HCT116 (cell line): ENCODE results near the gene PXDN. TPM values are rescaled to one million over a fixed set of nuclear protein-coding genes. Genes with fewer than 3 reads are reported as not detected.

Experiments
- ATAC-seq: fragments of 200-7000 bp; cut with Tn5 transposase; 2 replicates; pipeline ENCODE4 v1.9.1; 2020; ENCODE audit warnings: mild to moderate bottlenecking, moderate library complexity
- BruUV-seq: library from RNA; stranded (reverse); fragments of 400-500 nt; replicated peaks from 2 replicates; lab custom pipeline; 2021; lab: Mats Ljungman, UMichigan
- CTCF ChIA-PET: fragments of 300-600 bp; sonication (Branson Sonifier 250); formaldehyde crosslinking; loops from one replicate; lab custom pipeline; 2021; ENCODE audit warnings: antibody characterized with exemption; lab: Charles Lee
- POLR2A ChIA-PET: fragments of 300-600, 350-600 bp; sonication (Branson Sonifier 250); formaldehyde crosslinking; loops from one replicate; lab custom pipeline; 2021; ENCODE audit warnings: antibody characterized with exemption; lab: Charles Lee
- RAD21 ChIA-PET, 2 experiments: fragments of 300-600 bp; sonication (Branson Sonifier 250); formaldehyde crosslinking; loops; one replicate each; lab custom pipeline; 2023; ENCODE audit warnings: low total read pairs in 2 of 2; ENCODE audit not compliant: uncharacterized antibody in 2 of 2, unreplicated experiment in 2 of 2, low non-redundant PET in 1 of 2; lab: Charles Lee
- DNase-seq: peaks from one replicate; pipeline ENCODE4 v3.0.0-alpha.2; 2010; ENCODE audit warnings: low read depth, low spot score
- H2AFZ ChIP-seq: fragments of 200-600 bp; shearing (Covaris generic), sonication (generic); 2 replicates; pipeline ENCODE4 v1.6.1; 2017; ENCODE audit warnings: low read depth, mixed run types, mixed read lengths, antibody characterized with exemption, low read length; ENCODE audit not compliant: poor library complexity, severe bottlenecking
- H3K27ac ChIP-seq: 2 replicates; pipeline ENCODE4 v1.5.1; 2012; ENCODE audit warnings: low read depth, low read length
- H3K27me3 ChIP-seq: fragments of 200-600 bp; sonication (generic); 2 replicates; pipeline ENCODE4 v1.6.1; 2016; ENCODE audit warnings: mixed run types, low read length, mixed read lengths; ENCODE audit not compliant: insufficient read depth
- H3K36me3 ChIP-seq, 2 experiments: fragments of 200-500 bp in 1 of 2; fragments of 200-600 bp in 1 of 2; sonication (Bioruptor generic) in 1 of 2; sonication (generic) in 1 of 2; 2 replicates each; pipeline versions ENCODE4 v1.5.1 to v1.6.1; 2014 to 2016; ENCODE audit warnings: low read length in 2 of 2, inconsistent platforms in 1 of 2, mixed read lengths in 1 of 2, mixed run types in 1 of 2; ENCODE audit not compliant: insufficient read depth in 2 of 2, control insufficient read depth in 1 of 2
- H3K4me1 ChIP-seq, 2 experiments: fragments of 200-600 bp in 1 of 2; sonication (generic) in 1 of 2; 2 replicates each; pipeline versions ENCODE4 v1.5.1 to v1.6.1; 2012 to 2017; ENCODE audit warnings: low read length in 2 of 2, inconsistent platforms in 1 of 2, mild to moderate bottlenecking in 1 of 2, mixed read lengths in 1 of 2, mixed run types in 1 of 2, moderate library complexity in 1 of 2; ENCODE audit not compliant: insufficient read depth in 2 of 2, control insufficient read depth in 1 of 2
- H3K4me2 ChIP-seq: fragments of 200-600 bp; sonication (generic); 2 replicates; pipeline ENCODE4 v1.6.1; 2017; ENCODE audit warnings: mixed run types, low read length, mixed read lengths
- H3K4me3 ChIP-seq, 2 experiments: fragments of 200-600 bp in 1 of 2; sonication (generic) in 1 of 2; replicated peaks in 1 of 2; 2 replicates each; pipeline ENCODE4 v1.5.1; 2011 to 2016; ENCODE audit warnings: low read length in 2 of 2, control low read depth in 1 of 2, low read depth in 1 of 2, mild to moderate bottlenecking in 1 of 2, mixed read lengths in 1 of 2, mixed run types in 1 of 2
- H3K79me2 ChIP-seq: fragments of 200-600 bp; sonication (generic); 2 replicates; pipeline ENCODE4 v1.6.1; 2017; ENCODE audit warnings: mild to moderate bottlenecking, mixed run types, low read length, moderate library complexity, mixed read lengths; ENCODE audit not compliant: insufficient read depth
- H3K9ac ChIP-seq: fragments of 200-600 bp; sonication (generic); 2 replicates; pipeline ENCODE4 v1.6.1; 2016; ENCODE audit warnings: low read length, mixed read lengths
- H3K9me2 ChIP-seq: fragments of 200-600 bp; sonication (generic), shearing (Covaris generic); 2 replicates; pipeline ENCODE4 v1.6.1; 2017; ENCODE audit warnings: mixed run types, mild to moderate bottlenecking, moderate library complexity; ENCODE audit not compliant: insufficient read depth
- H3K9me3 ChIP-seq, 2 experiments: fragments of 200-500 bp in 1 of 2; fragments of 200-600 bp in 1 of 2; sonication (Bioruptor generic) in 1 of 2; sonication (generic) in 1 of 2; 2 replicates each; pipeline ENCODE4 v1.6.1; 2014 to 2017; ENCODE audit warnings: low read length in 2 of 2, mixed read lengths in 2 of 2, inconsistent platforms in 1 of 2, low read depth in 1 of 2, mild to moderate bottlenecking in 1 of 2, mixed run types in 1 of 2, moderate library complexity in 1 of 2; ENCODE audit not compliant: control insufficient read depth in 1 of 2, insufficient read depth in 1 of 2
- H4K20me1 ChIP-seq: fragments of 200-600 bp; sonication (generic), shearing (Covaris generic); 2 replicates; pipeline ENCODE4 v1.6.1; 2017; ENCODE audit warnings: mixed run types, mild to moderate bottlenecking, moderate library complexity; ENCODE audit not compliant: insufficient read depth
- ATF3 ChIP-seq: IDR thresholded peaks from 2 replicates; pipeline ENCODE4 v1.6.1; 2012
- CBX3 ChIP-seq: IDR thresholded peaks from 2 replicates; pipeline ENCODE4 v1.6.1; 2012; ENCODE audit warnings: low read depth
- CEBPB ChIP-seq: IDR thresholded peaks from 2 replicates; pipeline ENCODE4 v1.6.1; 2012; ENCODE audit warnings: low read depth
- CTCF ChIP-seq, 3 experiments: fragments of 200-600 bp in 1 of 3; sonication (generic) in 1 of 3; IDR thresholded peaks in 2 of 3; conservative IDR thresholded peaks in 1 of 3; 2 replicates each; pipeline ENCODE4 v1.5.1; 2012 to 2017; ENCODE audit warnings: low read depth in 2 of 3, low read length in 2 of 3, antibody characterized with exemption in 1 of 3, borderline replicate concordance in 1 of 3, control low read depth in 1 of 3, mild to moderate bottlenecking in 1 of 3, mixed read lengths in 1 of 3, mixed run types in 1 of 3, moderate library complexity in 1 of 3; ENCODE audit not compliant: insufficient read depth in 1 of 3
- EGR1 ChIP-seq: IDR thresholded peaks from 2 replicates; pipeline ENCODE4 v1.6.1; 2012; ENCODE audit warnings: low read depth
- ELF1 ChIP-seq: IDR thresholded peaks from 2 replicates; pipeline ENCODE4 v1.6.1; 2012; ENCODE audit warnings: low read depth, borderline replicate concordance
- EZH2phosphoT487 ChIP-seq: fragments of 200-600 bp; IDR thresholded peaks from 2 replicates; pipeline ENCODE4 v1.6.1; 2018; ENCODE audit warnings: antibody characterized with exemption, borderline replicate concordance
- FOSL1 ChIP-seq: IDR thresholded peaks from 2 replicates; pipeline ENCODE4 v1.6.1; 2012; ENCODE audit warnings: low read depth
- POLR2A ChIP-seq: IDR thresholded peaks from 2 replicates; pipeline ENCODE4 v1.7.0; 2011; ENCODE audit warnings: borderline replicate concordance; ENCODE audit not compliant: insufficient read depth, insufficient read length; ENCODE audit errors: extremely low read depth
- POLR2AphosphoS5 ChIP-seq: IDR thresholded peaks from 2 replicates; pipeline ENCODE4 v1.6.1; 2011; ENCODE audit warnings: mild to moderate bottlenecking, low read depth, low read length, moderate library complexity
- SIN3A ChIP-seq: IDR thresholded peaks from 2 replicates; pipeline ENCODE4 v1.6.1; 2012; ENCODE audit warnings: low read depth
- SP1 ChIP-seq: IDR thresholded peaks from 2 replicates; pipeline ENCODE4 v1.6.1; 2012; ENCODE audit warnings: low read depth
- SRF ChIP-seq: IDR thresholded peaks from 2 replicates; pipeline ENCODE4 v1.6.1; 2012; ENCODE audit warnings: low read depth
- TCF7L2 ChIP-seq: IDR thresholded peaks from 2 replicates; pipeline ENCODE4 v1.7.0; 2011; ENCODE audit warnings: borderline replicate concordance, inconsistent platforms; ENCODE audit not compliant: insufficient read depth, insufficient read length; ENCODE audit errors: extremely low read depth
- YY1 ChIP-seq: IDR thresholded peaks from 2 replicates; pipeline ENCODE4 v1.6.1; 2011; ENCODE audit warnings: low read length, low read depth, moderate library complexity, mild to moderate bottlenecking; ENCODE audit not compliant: insufficient replicate concordance; ENCODE audit errors: extremely low read depth
- intact Hi-C: fragments of 100-400 bp; cut with micrococcal nuclease; formaldehyde crosslinking; loops from 2 replicates; pipeline ENCODE4 v1.10.0; 2022
- total RNA-seq: library from RNA; stranded (reverse); gene quantifications from one replicate; pipeline ENCODE4 v1.2.1, GENCODE V29; 2021; ENCODE audit not compliant: unreplicated experiment
- TF ChIP-seq, protein P1 (sequence below): IDR thresholded peaks from 2 replicates; pipeline ENCODE4 v1.6.1; 2011; ENCODE audit warnings: mild to moderate bottlenecking, low read length, moderate library complexity; ENCODE audit not compliant: insufficient replicate concordance; ENCODE audit errors: extremely low read depth
- TF ChIP-seq, protein P2 (sequence below): IDR thresholded peaks from 2 replicates; pipeline ENCODE4 v1.6.1; 2012; ENCODE audit warnings: low read depth
- TF ChIP-seq, protein P3 (sequence below): IDR thresholded peaks from 2 replicates; pipeline ENCODE4 v1.6.1; 2012

Gene PXDN
- total RNA-seq, 1 experiment from 2014 or later = 10.7 TPM

DNA sequence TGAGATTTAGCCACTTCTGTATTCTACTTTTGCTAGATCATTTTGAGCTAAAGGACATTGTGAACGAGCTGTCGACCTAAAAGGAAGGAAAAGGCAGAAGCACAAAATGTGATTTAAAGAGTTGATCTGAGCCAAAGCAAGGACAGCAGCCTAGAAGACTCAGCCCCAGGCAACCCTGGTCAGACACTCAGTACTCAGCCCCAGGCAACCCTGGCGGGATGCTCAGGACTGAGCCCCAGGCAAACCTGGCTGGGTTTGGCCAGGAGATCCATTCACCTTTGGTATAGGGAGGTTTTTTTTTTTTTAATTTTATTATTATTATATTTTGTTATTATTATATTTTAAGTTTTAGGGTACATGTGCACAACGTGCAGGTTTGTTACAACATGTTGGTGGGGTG is 34.3 kb upstream of the PXDN start:
- POLR2A ChIA-PET = no interaction called here
- DNase-seq = no peak
- Histone ChIP-seq H3K4me3 (no peak overlapping the region), H3K36me3 (no peaks in the 10 kb centered on the region), H3K9me2 (no peaks in the 10 kb centered on the region), H3K9ac (no peak overlapping the region), H2AFZ (no peak overlapping the region), H3K27me3 (peaks cover 19% of the 10 kb centered on the region), H3K27ac (no peak overlapping the region), H3K79me2 (no peaks in the 10 kb centered on the region), H3K9me3 (no peaks in the 10 kb centered on the region), H3K4me1 (peaks cover 0 to 7% of the 10 kb centered on the region in 2 experiments; a peak in 2 of 4 replicates), H3K4me2 (no peak overlapping the region), H4K20me1 (no peaks in the 10 kb centered on the region)
- intact Hi-C loops = no loop called here
- CTCF ChIA-PET = interaction anchor here (1.2 to 1.4 kb wide), 2 partner anchors 9 to 39 kb away, joined by 4 read pairs; no protein-coding TSS in a partner anchor
- no peak for TF ChIP-seq SP1
- TF ChIP-seq CTCF (IDR thresholded peaks at IDR 0.05 in 2 of 3, conservative IDR thresholded peaks at IDR 0.05 in 1 of 3; ENCODE audit: borderline replicate concordance in 1 of 3, insufficient read depth in 1 of 3, low read depth in 2 of 3, low read length in 2 of 3) = no peak
- no peak for TF ChIP-seq FOSL1
- TF ChIP-seq POLR2A = no peak
- TF ChIP-seq CBX3 = no peak
- TF ChIP-seq, protein P1, sequence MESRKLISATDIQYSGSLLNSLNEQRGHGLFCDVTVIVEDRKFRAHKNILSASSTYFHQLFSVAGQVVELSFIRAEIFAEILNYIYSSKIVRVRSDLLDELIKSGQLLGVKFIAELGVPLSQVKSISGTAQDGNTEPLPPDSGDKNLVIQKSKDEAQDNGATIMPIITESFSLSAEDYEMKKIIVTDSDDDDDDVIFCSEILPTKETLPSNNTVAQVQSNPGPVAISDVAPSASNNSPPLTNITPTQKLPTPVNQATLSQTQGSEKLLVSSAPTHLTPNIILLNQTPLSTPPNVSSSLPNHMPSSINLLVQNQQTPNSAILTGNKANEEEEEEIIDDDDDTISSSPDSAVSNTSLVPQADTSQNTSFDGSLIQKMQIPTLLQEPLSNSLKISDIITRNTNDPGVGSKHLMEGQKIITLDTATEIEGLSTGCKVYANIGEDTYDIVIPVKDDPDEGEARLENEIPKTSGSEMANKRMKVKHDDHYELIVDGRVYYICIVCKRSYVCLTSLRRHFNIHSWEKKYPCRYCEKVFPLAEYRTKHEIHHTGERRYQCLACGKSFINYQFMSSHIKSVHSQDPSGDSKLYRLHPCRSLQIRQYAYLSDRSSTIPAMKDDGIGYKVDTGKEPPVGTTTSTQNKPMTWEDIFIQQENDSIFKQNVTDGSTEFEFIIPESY = no peak
- TF ChIP-seq, protein P2, sequence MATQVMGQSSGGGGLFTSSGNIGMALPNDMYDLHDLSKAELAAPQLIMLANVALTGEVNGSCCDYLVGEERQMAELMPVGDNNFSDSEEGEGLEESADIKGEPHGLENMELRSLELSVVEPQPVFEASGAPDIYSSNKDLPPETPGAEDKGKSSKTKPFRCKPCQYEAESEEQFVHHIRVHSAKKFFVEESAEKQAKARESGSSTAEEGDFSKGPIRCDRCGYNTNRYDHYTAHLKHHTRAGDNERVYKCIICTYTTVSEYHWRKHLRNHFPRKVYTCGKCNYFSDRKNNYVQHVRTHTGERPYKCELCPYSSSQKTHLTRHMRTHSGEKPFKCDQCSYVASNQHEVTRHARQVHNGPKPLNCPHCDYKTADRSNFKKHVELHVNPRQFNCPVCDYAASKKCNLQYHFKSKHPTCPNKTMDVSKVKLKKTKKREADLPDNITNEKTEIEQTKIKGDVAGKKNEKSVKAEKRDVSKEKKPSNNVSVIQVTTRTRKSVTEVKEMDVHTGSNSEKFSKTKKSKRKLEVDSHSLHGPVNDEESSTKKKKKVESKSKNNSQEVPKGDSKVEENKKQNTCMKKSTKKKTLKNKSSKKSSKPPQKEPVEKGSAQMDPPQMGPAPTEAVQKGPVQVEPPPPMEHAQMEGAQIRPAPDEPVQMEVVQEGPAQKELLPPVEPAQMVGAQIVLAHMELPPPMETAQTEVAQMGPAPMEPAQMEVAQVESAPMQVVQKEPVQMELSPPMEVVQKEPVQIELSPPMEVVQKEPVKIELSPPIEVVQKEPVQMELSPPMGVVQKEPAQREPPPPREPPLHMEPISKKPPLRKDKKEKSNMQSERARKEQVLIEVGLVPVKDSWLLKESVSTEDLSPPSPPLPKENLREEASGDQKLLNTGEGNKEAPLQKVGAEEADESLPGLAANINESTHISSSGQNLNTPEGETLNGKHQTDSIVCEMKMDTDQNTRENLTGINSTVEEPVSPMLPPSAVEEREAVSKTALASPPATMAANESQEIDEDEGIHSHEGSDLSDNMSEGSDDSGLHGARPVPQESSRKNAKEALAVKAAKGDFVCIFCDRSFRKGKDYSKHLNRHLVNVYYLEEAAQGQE = no peak
- no peak for TF ChIP-seq EGR1
- no peak for TF ChIP-seq TCF7L2
- TF ChIP-seq CEBPB = no peak
- no peak for TF ChIP-seq ATF3
- no peak for TF ChIP-seq SIN3A
- no peak for TF ChIP-seq ELF1
- no peak for TF ChIP-seq POLR2AphosphoS5
- TF ChIP-seq, protein P3, sequence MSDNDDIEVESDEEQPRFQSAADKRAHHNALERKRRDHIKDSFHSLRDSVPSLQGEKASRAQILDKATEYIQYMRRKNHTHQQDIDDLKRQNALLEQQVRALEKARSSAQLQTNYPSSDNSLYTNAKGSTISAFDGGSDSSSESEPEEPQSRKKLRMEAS = no peak
- no peak for TF ChIP-seq YY1
- no peak for TF ChIP-seq SRF
- no peak for TF ChIP-seq EZH2phosphoT487
- BruUV-seq = no TSS peak
- no peak for ATAC-seq
- RAD21 ChIA-PET = no interaction called here
